Endodermal cell (in vitro differentiated cells): ENCODE results near the gene PSMA6. TPM values are rescaled to one million over a fixed set of nuclear protein-coding genes. Genes with fewer than 3 reads are reported as not detected.

Experiments
- DNase-seq: peaks from one replicate; pipeline ENCODE4 v3.0.0-alpha.2; 2017
- H3K27ac ChIP-seq: 2 replicates; pipeline ENCODE4 v1.5.1; 2013; ENCODE audit warnings: mild to moderate bottlenecking, low read depth, low read length, moderate library complexity
- H3K27me3 ChIP-seq: 2 replicates; pipeline ENCODE4 v1.6.1; 2013; ENCODE audit warnings: mild to moderate bottlenecking, low read length, moderate library complexity; ENCODE audit not compliant: insufficient read depth, control insufficient read depth, poor library complexity, severe bottlenecking
- H3K36me3 ChIP-seq: 2 replicates; pipeline ENCODE4 v1.7.0; 2013; ENCODE audit warnings: mild to moderate bottlenecking, low read length, moderate library complexity; ENCODE audit not compliant: control insufficient read depth, insufficient read depth
- H3K4me1 ChIP-seq: one replicate; pipeline ENCODE4 v1.7.0; 2013; ENCODE audit warnings: low read length; ENCODE audit not compliant: control insufficient read depth, insufficient read depth
- H3K4me3 ChIP-seq: 2 replicates; pipeline ENCODE4 v1.5.1; 2013; ENCODE audit warnings: mild to moderate bottlenecking, low read length, moderate library complexity
- H3K9ac ChIP-seq: 2 replicates; pipeline ENCODE4 v1.6.1; 2013; ENCODE audit warnings: mild to moderate bottlenecking, low read length, moderate library complexity; ENCODE audit not compliant: poor library complexity, severe bottlenecking; ENCODE audit errors: extremely low read depth
- H3K9me3 ChIP-seq: 2 replicates; pipeline ENCODE4 v1.6.1; 2013; ENCODE audit warnings: mild to moderate bottlenecking, low read length, moderate library complexity; ENCODE audit not compliant: control insufficient read depth
- H3K27ac Mint-ChIP-seq: 2 replicates; pipeline ENCODE4 v1.8.0; 2020; ENCODE audit warnings: mixed read lengths
- H3K27me3 Mint-ChIP-seq: 2 replicates; pipeline ENCODE4 v1.8.0; 2021; ENCODE audit warnings: mild to moderate bottlenecking, mixed read lengths; ENCODE audit not compliant: insufficient read depth
- H3K36me3 Mint-ChIP-seq: 2 replicates; pipeline ENCODE4 v1.8.0; 2020; ENCODE audit warnings: low read depth, mixed read lengths
- H3K4me1 Mint-ChIP-seq: 2 replicates; pipeline ENCODE4 v1.8.0; 2020; ENCODE audit warnings: mixed read lengths
- H3K4me3 Mint-ChIP-seq: 2 replicates; pipeline ENCODE4 v1.8.0; 2020; ENCODE audit warnings: mild to moderate bottlenecking, moderate library complexity, mixed read lengths
- H3K9me3 Mint-ChIP-seq: 2 replicates; pipeline ENCODE4 v1.8.0; 2020; ENCODE audit warnings: mild to moderate bottlenecking, mixed read lengths
- WGBS, 2 experiments: methylation state at CpG; one replicate each; pipeline versions ENCODE4 v1.1.5 to v1.1.7; 2013; ENCODE audit warnings: missing lambda C conversion rate in 2 of 2, mixed read lengths in 1 of 2; ENCODE audit not compliant: insufficient coverage in 1 of 2, insufficient read length in 1 of 2; 5-methylcytosine and 5-hydroxymethylcytosine counted together
- total RNA-seq, 2 donors: library from RNA; stranded (reverse); fragmentation: NEBNext Ultra II Directional in 1 of 2; extraction: Animal tissue kit (Norgen Biotek cat#: 25700) in 1 of 2; gene quantifications; 2 replicates in 1 of 2; 3 replicates in 1 of 2; pipeline ENCODE4 v1.2.1, GENCODE V29; 2021
- TF ChIP-seq, protein P1 (sequence below): fragments of 200-600 bp; sonication (generic); conservative IDR thresholded peaks from 2 replicates; pipeline ENCODE4 v1.5.0; 2021; ENCODE audit warnings: antibody characterized with exemption, mild to moderate bottlenecking

Gene PSMA6
- total RNA-seq, 2 donors from 2014 or later = 263 to 277 TPM

DNA sequence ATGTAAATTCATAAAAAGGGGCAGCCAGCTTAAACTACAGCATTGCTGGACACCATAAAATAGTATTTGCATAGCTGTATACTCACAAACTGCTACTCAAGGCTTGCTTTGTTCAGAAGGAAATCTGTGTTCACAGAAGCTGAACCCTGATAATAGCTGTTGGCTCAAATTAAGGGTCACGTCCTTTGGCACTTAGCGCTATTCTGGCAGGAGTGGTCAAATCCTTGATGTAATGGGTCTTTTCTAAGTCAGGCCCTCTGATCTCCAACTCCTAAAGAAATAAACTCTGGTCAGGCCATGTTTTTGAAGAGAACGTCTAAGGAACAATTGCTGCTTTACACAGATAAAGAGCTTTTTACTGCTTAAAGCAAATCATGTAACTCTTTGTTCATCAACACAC, 12.8 kb upstream of the PSMA6 start:
- 97 to 100% methylated on average over 3 of the region's 3 CpGs for WGBS, 2 experiments
- no peaks in the 10 kb centered on the region for H3K27me3 ChIP-seq
- H3K36me3 ChIP-seq = peaks cover 33% of the 10 kb centered on the region
- H3K9ac ChIP-seq = no peak overlapping the region
- DNase-seq = no peak
- TF ChIP-seq, protein P1, sequence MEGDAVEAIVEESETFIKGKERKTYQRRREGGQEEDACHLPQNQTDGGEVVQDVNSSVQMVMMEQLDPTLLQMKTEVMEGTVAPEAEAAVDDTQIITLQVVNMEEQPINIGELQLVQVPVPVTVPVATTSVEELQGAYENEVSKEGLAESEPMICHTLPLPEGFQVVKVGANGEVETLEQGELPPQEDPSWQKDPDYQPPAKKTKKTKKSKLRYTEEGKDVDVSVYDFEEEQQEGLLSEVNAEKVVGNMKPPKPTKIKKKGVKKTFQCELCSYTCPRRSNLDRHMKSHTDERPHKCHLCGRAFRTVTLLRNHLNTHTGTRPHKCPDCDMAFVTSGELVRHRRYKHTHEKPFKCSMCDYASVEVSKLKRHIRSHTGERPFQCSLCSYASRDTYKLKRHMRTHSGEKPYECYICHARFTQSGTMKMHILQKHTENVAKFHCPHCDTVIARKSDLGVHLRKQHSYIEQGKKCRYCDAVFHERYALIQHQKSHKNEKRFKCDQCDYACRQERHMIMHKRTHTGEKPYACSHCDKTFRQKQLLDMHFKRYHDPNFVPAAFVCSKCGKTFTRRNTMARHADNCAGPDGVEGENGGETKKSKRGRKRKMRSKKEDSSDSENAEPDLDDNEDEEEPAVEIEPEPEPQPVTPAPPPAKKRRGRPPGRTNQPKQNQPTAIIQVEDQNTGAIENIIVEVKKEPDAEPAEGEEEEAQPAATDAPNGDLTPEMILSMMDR = no peak
- H3K36me3 Mint-ChIP-seq = peaks cover 42% of the 10 kb centered on the region
- no peak overlapping the region for H3K27ac Mint-ChIP-seq
- H3K27me3 Mint-ChIP-seq = no peaks in the 10 kb centered on the region
- H3K4me1 ChIP-seq = no peaks in the 10 kb centered on the region
- H3K9me3 ChIP-seq = no peaks in the 10 kb centered on the region
- H3K9me3 Mint-ChIP-seq = no peaks in the 10 kb centered on the region
- no peak overlapping the region for H3K4me3 ChIP-seq
- H3K27ac ChIP-seq = no peak overlapping the region
- H3K4me3 Mint-ChIP-seq = no peak overlapping the region
- H3K4me1 Mint-ChIP-seq = no peaks in the 10 kb centered on the region

DNA sequence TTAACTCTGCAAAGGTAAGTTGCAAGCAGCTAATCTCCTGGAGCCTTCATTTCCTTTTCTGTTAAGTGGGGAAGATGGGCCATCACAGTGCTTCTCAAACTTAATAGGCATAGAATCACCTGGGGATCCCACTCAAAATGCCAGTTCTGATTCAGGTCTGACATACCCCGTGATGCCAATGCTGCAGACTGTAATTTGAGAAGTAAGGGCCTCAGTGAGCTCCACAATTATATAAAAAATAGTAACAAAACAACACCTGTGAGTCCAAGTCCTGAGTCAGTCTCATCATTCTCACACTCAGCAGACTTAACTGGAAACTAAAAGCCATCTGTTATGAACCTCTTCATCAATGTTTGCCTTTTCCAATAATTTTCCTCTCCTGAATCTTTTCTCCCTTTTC, 10.8 kb upstream of the PSMA6 start:
- TF ChIP-seq, protein P1 = no peak
- Histone ChIP-seq H3K27me3 (no peaks in the 10 kb centered on the region), H3K9ac (no peak overlapping the region), H3K27ac (no peak overlapping the region), H3K4me3 (no peak overlapping the region), H3K36me3 (peaks cover 15% of the 10 kb centered on the region), H3K4me1 (no peaks in the 10 kb centered on the region), H3K9me3 (no peaks in the 10 kb centered on the region)
- H3K36me3 Mint-ChIP-seq = peaks cover 31% of the 10 kb centered on the region
- no peak for DNase-seq
- no peaks in the 10 kb centered on the region for H3K4me1 Mint-ChIP-seq
- H3K27ac Mint-ChIP-seq = no peak overlapping the region
- H3K9me3 Mint-ChIP-seq = no peaks in the 10 kb centered on the region
- no peaks in the 10 kb centered on the region for H3K27me3 Mint-ChIP-seq
- 80 to 100% methylated on average over 1 of the region's 1 CpG for WGBS, 2 experiments
- no peak overlapping the region for H3K4me3 Mint-ChIP-seq

DNA sequence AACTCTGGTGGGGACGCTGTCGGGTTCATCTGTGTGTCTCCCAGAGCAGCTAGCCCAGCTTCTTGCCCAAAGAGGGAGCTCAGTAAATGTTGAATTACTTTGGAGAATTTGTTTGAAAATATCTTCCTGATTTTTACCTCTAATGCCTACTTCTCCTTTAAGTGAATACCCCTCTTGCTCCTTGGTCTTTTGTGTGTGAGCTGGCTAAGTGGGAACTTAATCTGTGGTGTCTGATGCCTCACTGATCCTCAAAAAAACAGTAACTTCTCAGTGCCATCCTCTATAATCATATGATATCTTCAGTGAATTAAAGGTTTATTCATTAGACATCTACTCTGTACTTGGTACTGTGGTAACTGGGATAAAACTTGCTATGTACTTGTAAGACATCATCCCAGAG, 7.7 kb upstream of the PSMA6 start:
- Mint-ChIP-seq H3K4me1 (peaks cover 3% of the 10 kb centered on the region), H3K27me3 (no peaks in the 10 kb centered on the region), H3K4me3 (no peak overlapping the region), H3K9me3 (no peaks in the 10 kb centered on the region), H3K27ac (no peak overlapping the region), H3K36me3 (peaks cover 22% of the 10 kb centered on the region)
- H3K9ac ChIP-seq = no peak overlapping the region
- H3K27me3 ChIP-seq = no peaks in the 10 kb centered on the region
- TF ChIP-seq, protein P1 = no peak
- 85% methylated on average over 2 of the region's 2 CpGs; no CpG with 5 or more reads in 1 of the 2 experiments for WGBS, 2 experiments
- H3K4me3 ChIP-seq = no peak overlapping the region
- no peak for DNase-seq
- no peaks in the 10 kb centered on the region for H3K9me3 ChIP-seq
- peaks cover 5% of the 10 kb centered on the region for H3K36me3 ChIP-seq
- H3K27ac ChIP-seq = no peak overlapping the region
- no peaks in the 10 kb centered on the region for H3K4me1 ChIP-seq
